ENCODE results near the gene TEX101. TPM values are rescaled to one million over a fixed set of nuclear protein-coding genes. Genes with fewer than 3 reads are reported as not detected.

Gene TEX101
- total RNA-seq, 1 experiment from 2014 or later = not detected

DNA sequence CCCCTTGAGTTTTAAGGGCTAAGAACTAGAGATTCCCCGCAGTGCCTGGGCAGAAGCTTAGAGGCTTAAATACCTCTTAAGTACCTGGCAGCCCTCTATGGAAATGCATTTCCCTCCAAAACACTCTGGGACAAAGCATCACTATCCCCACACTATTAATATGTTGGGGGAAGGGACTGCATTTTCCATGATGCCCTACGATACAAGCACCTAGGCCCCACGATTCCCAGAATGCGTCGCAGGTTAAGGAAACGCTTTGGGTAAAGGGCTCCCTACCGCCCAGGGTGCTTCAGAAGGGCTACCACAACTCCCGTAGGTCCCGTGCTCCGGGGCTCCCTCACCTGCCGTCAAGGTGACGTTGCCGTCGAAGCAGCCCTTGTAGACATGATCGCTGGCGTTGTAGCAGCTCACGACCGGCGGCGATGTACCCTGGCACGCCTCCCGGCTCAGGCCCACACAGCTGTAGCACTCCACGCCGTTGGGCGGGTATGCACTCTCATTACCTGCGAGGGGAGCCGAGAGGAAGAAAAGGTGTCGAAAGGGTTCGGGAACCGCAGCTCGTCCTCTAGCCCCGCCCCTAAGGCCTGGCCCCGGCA, 48.2 kb downstream of the TEX101 start:
- intact Hi-C loops (cut with micrococcal nuclease; ENCODE audit: unreplicated experiment) (no loop called here), in situ Hi-C loops (cut with HindIII; ENCODE audit: low pct_unique_long_range_greater_than_20kb, low sequenced_read_pairs) (no loop called here)
- no peak for TF ChIP-seq POLR2AphosphoS5 (IDR thresholded peaks at IDR 0.05; ENCODE audit: low read depth, low read length)
- TF ChIP-seq, protein P1, sequence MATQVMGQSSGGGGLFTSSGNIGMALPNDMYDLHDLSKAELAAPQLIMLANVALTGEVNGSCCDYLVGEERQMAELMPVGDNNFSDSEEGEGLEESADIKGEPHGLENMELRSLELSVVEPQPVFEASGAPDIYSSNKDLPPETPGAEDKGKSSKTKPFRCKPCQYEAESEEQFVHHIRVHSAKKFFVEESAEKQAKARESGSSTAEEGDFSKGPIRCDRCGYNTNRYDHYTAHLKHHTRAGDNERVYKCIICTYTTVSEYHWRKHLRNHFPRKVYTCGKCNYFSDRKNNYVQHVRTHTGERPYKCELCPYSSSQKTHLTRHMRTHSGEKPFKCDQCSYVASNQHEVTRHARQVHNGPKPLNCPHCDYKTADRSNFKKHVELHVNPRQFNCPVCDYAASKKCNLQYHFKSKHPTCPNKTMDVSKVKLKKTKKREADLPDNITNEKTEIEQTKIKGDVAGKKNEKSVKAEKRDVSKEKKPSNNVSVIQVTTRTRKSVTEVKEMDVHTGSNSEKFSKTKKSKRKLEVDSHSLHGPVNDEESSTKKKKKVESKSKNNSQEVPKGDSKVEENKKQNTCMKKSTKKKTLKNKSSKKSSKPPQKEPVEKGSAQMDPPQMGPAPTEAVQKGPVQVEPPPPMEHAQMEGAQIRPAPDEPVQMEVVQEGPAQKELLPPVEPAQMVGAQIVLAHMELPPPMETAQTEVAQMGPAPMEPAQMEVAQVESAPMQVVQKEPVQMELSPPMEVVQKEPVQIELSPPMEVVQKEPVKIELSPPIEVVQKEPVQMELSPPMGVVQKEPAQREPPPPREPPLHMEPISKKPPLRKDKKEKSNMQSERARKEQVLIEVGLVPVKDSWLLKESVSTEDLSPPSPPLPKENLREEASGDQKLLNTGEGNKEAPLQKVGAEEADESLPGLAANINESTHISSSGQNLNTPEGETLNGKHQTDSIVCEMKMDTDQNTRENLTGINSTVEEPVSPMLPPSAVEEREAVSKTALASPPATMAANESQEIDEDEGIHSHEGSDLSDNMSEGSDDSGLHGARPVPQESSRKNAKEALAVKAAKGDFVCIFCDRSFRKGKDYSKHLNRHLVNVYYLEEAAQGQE (IDR thresholded peaks at IDR 0.05; ENCODE audit: insufficient read depth in 1 of 2, low read depth in 2 of 2, low read length in 1 of 2) = no peak
- DNase-seq (ENCODE audit: low read depth, low spot score) (no peak), ATAC-seq (no peak)
- Histone ChIP-seq H3K4me1 (ENCODE audit: control insufficient read depth, insufficient read depth, low read length) (peaks cover 3% of the 10 kb centered on the region; the same call in 1 of the 2 replicates), H3K36me3 (ENCODE audit: control insufficient read depth, insufficient read depth, low read length) (no peaks in the 10 kb centered on the region), H3K9me3 (ENCODE audit: control insufficient read depth, insufficient read depth, low read depth, low read length) (no peaks in the 10 kb centered on the region), H3K27me3 (ENCODE audit: control insufficient read depth, insufficient read depth, low read length) (no peaks in the 10 kb centered on the region), H3K27ac (ENCODE audit: low read length) (no peak overlapping the region; the same call in 1 of the 2 replicates), H3K4me3 (ENCODE audit: low read depth in 2 of 2, low read length in 2 of 2) (peak overlapping the region; percentile 57 to 72)
- CTCF ChIA-PET = interaction anchor here (0.6 to 1.4 kb wide), 2 partner anchors 16 to 55 kb away, joined by 9 to 12 read pairs; no protein-coding TSS in a partner anchor
- POLR2A ChIA-PET = interaction anchor here (0.6 kb wide), 1 partner anchor 54 kb away, joined by 7 read pairs; no protein-coding TSS in a partner anchor
- no TSS peak for BruUV-seq (replicated peaks)

DNA sequence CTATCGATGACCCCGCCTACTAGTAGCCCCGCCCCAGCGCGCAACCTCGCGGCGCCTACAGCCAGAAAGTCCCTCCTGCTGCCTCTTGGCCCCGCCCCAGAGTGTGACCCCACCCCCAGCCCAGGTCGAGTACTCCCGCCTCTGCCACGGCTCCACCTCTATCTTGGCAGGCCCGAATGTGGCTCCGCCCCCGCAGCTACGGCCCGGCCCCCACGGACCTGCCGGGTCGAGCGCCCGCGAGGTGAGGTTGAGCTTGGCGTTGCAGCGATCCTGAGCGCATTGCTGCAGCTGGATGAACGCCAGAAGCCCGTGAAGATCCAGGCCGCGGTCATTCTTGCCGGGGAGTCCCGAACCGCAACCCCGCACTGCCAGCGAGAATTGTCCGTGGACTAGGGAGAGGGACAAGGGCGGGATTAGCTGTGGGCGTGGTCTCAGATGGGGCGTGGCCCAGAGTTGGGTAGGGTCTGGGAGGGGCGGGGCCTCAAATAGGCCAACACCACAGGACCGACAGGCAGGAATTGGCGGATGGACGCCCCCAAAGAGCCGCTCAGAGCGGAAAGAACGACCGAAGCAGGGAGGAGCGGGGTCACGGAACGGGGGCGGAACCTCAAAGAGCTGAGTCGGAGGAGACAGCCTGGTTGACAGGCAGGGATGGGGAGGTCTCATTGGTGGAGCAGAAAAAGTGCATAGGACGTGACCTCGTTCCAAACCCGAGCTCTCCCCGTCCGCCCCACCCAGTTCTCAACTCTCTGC, 48.9 kb downstream of the TEX101 start:
- BruUV-seq (replicated peaks) = no TSS peak
- ATAC-seq = peak; percentile 95
- H3K4me1 ChIP-seq (ENCODE audit: control insufficient read depth, insufficient read depth, low read length) = peaks cover 3% of the 10 kb centered on the region; the same call in 1 of the 2 replicates
- CTCF ChIA-PET = interaction anchor here (0.6 to 1.4 kb wide), 4 partner anchors 16 to 57 kb away, joined by 3 to 12 read pairs (median 6); no protein-coding TSS in a partner anchor
- intact Hi-C loops (cut with micrococcal nuclease; ENCODE audit: unreplicated experiment) (no loop called here), in situ Hi-C loops (cut with HindIII; ENCODE audit: low pct_unique_long_range_greater_than_20kb, low sequenced_read_pairs) (no loop called here)
- H3K4me3 ChIP-seq (ENCODE audit: low read depth in 2 of 2, low read length in 2 of 2) = peak overlapping the region; percentile 57 to 72
- POLR2A ChIA-PET = interaction anchor here (0.7 to 0.9 kb wide), 2 partner anchors 11 to 852 kb away, joined by 3 to 25 read pairs; no protein-coding TSS in a partner anchor
- H3K9me3 ChIP-seq (ENCODE audit: control insufficient read depth, insufficient read depth, low read depth, low read length) = no peaks in the 10 kb centered on the region
- H3K36me3 ChIP-seq (ENCODE audit: control insufficient read depth, insufficient read depth, low read length) = no peaks in the 10 kb centered on the region
- no peak overlapping the region; the same call in 1 of the 2 replicates for H3K27ac ChIP-seq (ENCODE audit: low read length)
- no peak for DNase-seq (ENCODE audit: low read depth, low spot score)
- TF ChIP-seq POLR2AphosphoS5 (IDR thresholded peaks at IDR 0.05; ENCODE audit: low read depth, low read length) (no peak), SIN3A (IDR thresholded peaks at IDR 0.05; ENCODE audit: borderline replicate concordance, insufficient read depth, low read depth, low read length) (no peak), TCF7L2 (IDR thresholded peaks at IDR 0.05; ENCODE audit: low read depth, low read length) (no peak)
- TF ChIP-seq, protein P1 (IDR thresholded peaks at IDR 0.05; ENCODE audit: insufficient read depth in 1 of 2, low read depth in 2 of 2, low read length in 1 of 2) = no peak
- H3K27me3 ChIP-seq (ENCODE audit: control insufficient read depth, insufficient read depth, low read length) = no peaks in the 10 kb centered on the region

All from Panc1 (cell line).